H9 (cell line): Measurements from ENCODE around the gene ADGRL3. TPM values are rescaled to one million over a fixed set of nuclear protein-coding genes. Genes with fewer than 3 reads are reported as not detected.

Source experiments
- DNase-seq: peaks from one replicate; pipeline ENCODE4 v3.0.0-alpha.2; 2017
- H2AFZ ChIP-seq: one replicate; pipeline ENCODE4 v1.6.1; 2013; ENCODE audit warnings: mild to moderate bottlenecking, low read length, control low read depth, moderate library complexity
- H2AK5ac ChIP-seq: 2 replicates; pipeline ENCODE4 v1.6.1; 2013; ENCODE audit warnings: low read length, control low read depth, mixed read lengths; ENCODE audit not compliant: insufficient read length
- H2BK120ac ChIP-seq: one replicate; pipeline ENCODE4 v1.6.1; 2013; ENCODE audit warnings: low read depth, mild to moderate bottlenecking, low read length, control low read depth, inconsistent platforms; ENCODE audit not compliant: poor library complexity, severe bottlenecking
- H2BK12ac ChIP-seq: 2 replicates; pipeline ENCODE4 v1.6.1; 2013; ENCODE audit warnings: low read length, control low read depth, mixed read lengths, low read depth; ENCODE audit not compliant: insufficient read length
- H2BK15ac ChIP-seq: 2 replicates; pipeline ENCODE4 v1.6.1; 2013; ENCODE audit warnings: low read depth, low read length, control low read depth
- H2BK20ac ChIP-seq: one replicate; pipeline ENCODE4 v1.6.1; 2013; ENCODE audit warnings: low read depth, mild to moderate bottlenecking, low read length, control low read depth, inconsistent platforms; ENCODE audit not compliant: poor library complexity, severe bottlenecking
- H2BK5ac ChIP-seq: 2 replicates; pipeline ENCODE4 v1.6.1; 2013; ENCODE audit warnings: low read length, control low read depth, mixed read lengths; ENCODE audit not compliant: insufficient read length
- H3K14ac ChIP-seq: 2 replicates; pipeline ENCODE4 v1.6.1; 2013; ENCODE audit warnings: low read length, control low read depth; ENCODE audit not compliant: insufficient read depth
- H3K18ac ChIP-seq: 2 replicates; pipeline ENCODE4 v1.6.1; 2013; ENCODE audit warnings: low read depth, mild to moderate bottlenecking, mixed read lengths, low read length, control low read depth; ENCODE audit not compliant: insufficient read length
- H3K23ac ChIP-seq: 2 replicates; pipeline ENCODE4 v1.6.1; 2013; ENCODE audit warnings: low read length, control low read depth, mixed read lengths, low read depth; ENCODE audit not compliant: insufficient read length
- H3K23me2 ChIP-seq: 2 replicates; pipeline ENCODE4 v1.6.1; 2013; ENCODE audit warnings: low read depth, mild to moderate bottlenecking, mixed read lengths, low read length, control low read depth; ENCODE audit not compliant: insufficient read length, poor library complexity, severe bottlenecking
- H3K27ac ChIP-seq: 2 replicates; pipeline ENCODE4 v1.5.1; 2013; ENCODE audit warnings: low read length, control low read depth, mixed read lengths, low read depth; ENCODE audit not compliant: insufficient read length
- H3K27me3 ChIP-seq: 2 replicates; pipeline ENCODE4 v1.6.1; 2013; ENCODE audit warnings: low read length, control low read depth, inconsistent platforms; ENCODE audit not compliant: insufficient read depth
- H3K4ac ChIP-seq: 2 replicates; pipeline ENCODE4 v1.6.1; 2013; ENCODE audit warnings: low read depth, mild to moderate bottlenecking, control low read depth, inconsistent platforms, low read length, moderate library complexity
- H3K4me1 ChIP-seq: 2 replicates; pipeline ENCODE4 v1.6.1; 2013; ENCODE audit warnings: low read length, control low read depth, inconsistent platforms; ENCODE audit not compliant: insufficient read depth
- H3K4me2 ChIP-seq: 2 replicates; pipeline ENCODE4 v1.6.1; 2013; ENCODE audit warnings: low read length, control low read depth, mixed read lengths; ENCODE audit not compliant: insufficient read length, insufficient read depth
- H3K56ac ChIP-seq: 2 replicates; pipeline ENCODE4 v1.6.1; 2013; ENCODE audit warnings: low read depth, mild to moderate bottlenecking, mixed read lengths, low read length, control low read depth; ENCODE audit not compliant: insufficient read length
- H3K79me1 ChIP-seq: 2 replicates; pipeline ENCODE4 v1.6.1; 2013; ENCODE audit warnings: low read depth, mild to moderate bottlenecking, moderate library complexity, low read length, control low read depth, inconsistent platforms; ENCODE audit not compliant: insufficient read depth, poor library complexity, severe bottlenecking
- H3K79me2 ChIP-seq: 2 replicates; pipeline ENCODE4 v1.6.1; 2013; ENCODE audit warnings: low read length, control low read depth, inconsistent platforms; ENCODE audit not compliant: insufficient read depth
- H3K9ac ChIP-seq: 2 replicates; pipeline ENCODE4 v1.6.1; 2013; ENCODE audit warnings: low read length, control low read depth, mixed read lengths; ENCODE audit not compliant: insufficient read length; ENCODE audit errors: extremely low read depth
- H3K9me3 ChIP-seq: one replicate; pipeline ENCODE4 v1.6.1; 2013; ENCODE audit warnings: low read depth, low read length, inconsistent platforms; ENCODE audit not compliant: control insufficient read depth
- H3T11ph ChIP-seq: one replicate; pipeline ENCODE4 v1.6.1; 2013; ENCODE audit warnings: mild to moderate bottlenecking, low read length, control low read depth, inconsistent platforms
- H4K20me1 ChIP-seq: one replicate; pipeline ENCODE4 v1.6.1; 2013; ENCODE audit not compliant: control insufficient read depth, insufficient read length, insufficient read depth
- H4K5ac ChIP-seq: 2 replicates; pipeline ENCODE4 v1.6.1; 2013; ENCODE audit warnings: low read depth, mild to moderate bottlenecking, mixed read lengths, low read length, control low read depth; ENCODE audit not compliant: insufficient read length
- H4K8ac ChIP-seq: replicated peaks from 2 replicates; pipeline ENCODE4 v1.6.1; 2013; ENCODE audit warnings: low read length, control low read depth, mixed read lengths, low read depth; ENCODE audit not compliant: insufficient read length
- H4K91ac ChIP-seq: 2 replicates; pipeline ENCODE4 v1.6.1; 2013; ENCODE audit warnings: low read depth, mild to moderate bottlenecking, moderate library complexity, mixed read lengths, low read length, control low read depth; ENCODE audit not compliant: insufficient read length
- H3K27ac Mint-ChIP-seq, 3 experiments: 2 replicates in 2 of 3; 3 replicates in 1 of 3; pipeline ENCODE4 v1.8.0; 2020 to 2021; ENCODE audit warnings: mixed read lengths in 3 of 3, mild to moderate bottlenecking in 1 of 3, moderate library complexity in 1 of 3
- H3K27me3 Mint-ChIP-seq: 2 replicates; pipeline ENCODE4 v1.8.0; 2021; ENCODE audit warnings: low read depth, mild to moderate bottlenecking, moderate library complexity, mixed read lengths
- H3K36me3 Mint-ChIP-seq, 3 experiments: 2 replicates in 2 of 3; 3 replicates in 1 of 3; pipeline ENCODE4 v1.8.0; 2020 to 2021; ENCODE audit warnings: low read depth in 3 of 3, mixed read lengths in 3 of 3; ENCODE audit not compliant: insufficient read depth in 1 of 3
- H3K4me1 Mint-ChIP-seq, 2 experiments: 2 replicates each; pipeline ENCODE4 v1.8.0; 2020; ENCODE audit warnings: mixed read lengths in 2 of 2
- H3K4me3 Mint-ChIP-seq, 2 experiments: 2 replicates in 1 of 2; 3 replicates in 1 of 2; pipeline ENCODE4 v1.8.0; 2020 to 2021; ENCODE audit warnings: mild to moderate bottlenecking in 2 of 2, mixed read lengths in 2 of 2, moderate library complexity in 1 of 2
- H3K9me3 Mint-ChIP-seq, 2 experiments: 2 replicates in 1 of 2; 3 replicates in 1 of 2; pipeline ENCODE4 v1.8.0; 2020; ENCODE audit warnings: mild to moderate bottlenecking in 2 of 2, mixed read lengths in 2 of 2, moderate library complexity in 1 of 2
- CTCF ChIP-seq: fragments of 200-600 bp; sonication (generic); conservative IDR thresholded peaks from 3 replicates; pipeline ENCODE4 v1.8.0; 2021; ENCODE audit warnings: antibody characterized with exemption, mild to moderate bottlenecking
- WGBS: extraction: QIAGEN DNeasy Blood & Tissue Kit; methylation state at CpG from one replicate; pipeline ENCODE4 v1.1.7; 2013; ENCODE audit warnings: missing lambda C conversion rate, low lambda C conversion rate, mixed read lengths; ENCODE audit not compliant: insufficient read length; ENCODE audit errors: extremely low coverage; 5-methylcytosine and 5-hydroxymethylcytosine counted together
- total RNA-seq: library from RNA; stranded (reverse); gene quantifications from 2 replicates; pipeline ENCODE4 v1.2.1, GENCODE V29; 2021

Gene ADGRL3
- total RNA-seq, 1 experiment from 2014 or later = 5.9 TPM

DNA sequence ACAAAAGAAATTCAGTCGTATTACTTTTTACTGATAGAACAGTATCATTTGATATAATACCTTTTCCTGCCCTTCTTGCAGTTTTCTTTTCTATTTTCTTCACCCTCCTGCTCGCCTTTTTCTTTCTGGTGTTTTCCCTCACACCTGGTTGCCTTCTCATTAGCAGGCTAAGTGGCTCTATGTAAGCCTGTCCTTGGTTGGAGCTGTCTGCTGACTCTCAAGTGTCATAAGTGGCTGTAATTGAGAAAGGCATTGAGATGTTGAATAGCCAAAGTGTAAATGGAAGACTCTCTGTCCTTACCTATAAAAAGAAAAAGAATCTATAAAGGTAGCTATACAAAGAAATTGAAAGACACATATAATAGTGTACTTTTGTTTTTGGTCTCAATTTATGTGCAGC, 180.7 kb downstream of the ADGRL3 start:
- peak overlapping the region in 1 of 3 experiments; percentile 87; a peak in 2 of 7 replicates for H3K27ac Mint-ChIP-seq
- TF ChIP-seq CTCF = no peak
- H3K4me1 Mint-ChIP-seq = peaks cover 14 to 23% of the 10 kb centered on the region in 2 experiments

More for the DNA sequence above, 180.7 kb downstream of the ADGRL3 start:
- Histone ChIP-seq H3K14ac (no peak overlapping the region), H2AK5ac (no peak overlapping the region), H3K79me2 (no peaks in the 10 kb centered on the region), H4K8ac (no peak overlapping the region), H3K27me3 (no peaks in the 10 kb centered on the region), H3K23ac (no peak overlapping the region), H2BK15ac (no peak overlapping the region), H2BK120ac (no peak overlapping the region), H4K20me1 (no peaks in the 10 kb centered on the region), H3K4me2 (no peak overlapping the region), H2AFZ (no peak overlapping the region), H4K91ac (no peak overlapping the region), H2BK12ac (no peak overlapping the region), H3K18ac (no peak overlapping the region), H3K23me2 (no peaks in the 10 kb centered on the region), H2BK5ac (no peak overlapping the region), H3K9ac (no peak overlapping the region), H3K4ac (no peak overlapping the region), H3K56ac (no peak overlapping the region), H2BK20ac (no peak overlapping the region), H3K79me1 (no peaks in the 10 kb centered on the region), H3T11ph (no peak overlapping the region), H3K9me3 (no peaks in the 10 kb centered on the region), H3K4me1 (peaks cover 4% of the 10 kb centered on the region; the same call in 1 of the 2 replicates), H3K27ac (no peak overlapping the region), H4K5ac (no peak overlapping the region)
- Mint-ChIP-seq H3K36me3 (peaks cover 0 to 13% (median 7%) of the 10 kb centered on the region in 3 experiments; a peak in 5 of 7 replicates), H3K9me3 (peaks cover 7 to 10% of the 10 kb centered on the region in 2 experiments; a peak in 4 of 5 replicates), H3K27me3 (peaks cover 9% of the 10 kb centered on the region), H3K4me3 (no peak overlapping the region)
- WGBS = no CpG with 5 or more reads among the region's 2 CpGs
- no peak for DNase-seq
